GM20000 (cell line): ENCODE data around the gene TIMM23.

Source experiments
- DNase-seq: peaks from one replicate; pipeline ENCODE4 v3.0.0; 2012; ENCODE audit warnings: low spot score
- TF ChIP-seq, protein P1 (sequence below): IDR thresholded peaks from 2 replicates; pipeline ENCODE4 v1.5.1; 2012; ENCODE audit warnings: mild to moderate bottlenecking, control low read depth; ENCODE audit errors: extremely low read depth, missing control alignments

The TIMM23 gene

DNA sequence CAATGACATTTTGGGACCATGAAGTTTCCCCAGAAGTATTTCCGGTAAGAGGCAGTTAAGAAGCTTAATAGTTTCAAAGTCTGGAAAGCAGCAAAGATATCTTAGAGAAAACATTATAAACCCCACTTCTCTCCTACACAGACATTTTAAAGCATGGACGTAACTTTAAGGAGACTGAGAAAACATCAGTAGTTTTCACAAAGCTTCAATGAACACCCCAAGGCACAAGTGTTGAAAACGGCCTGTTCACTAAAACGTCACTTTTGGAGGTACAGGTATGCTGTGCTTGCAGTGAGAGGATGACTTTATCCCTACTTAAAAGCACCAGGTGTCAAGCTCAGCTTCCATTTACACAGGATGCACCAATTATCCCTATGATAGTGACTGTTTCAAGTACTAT lies 33.1 kb downstream of the TIMM23 start:
- TF ChIP-seq, protein P1, sequence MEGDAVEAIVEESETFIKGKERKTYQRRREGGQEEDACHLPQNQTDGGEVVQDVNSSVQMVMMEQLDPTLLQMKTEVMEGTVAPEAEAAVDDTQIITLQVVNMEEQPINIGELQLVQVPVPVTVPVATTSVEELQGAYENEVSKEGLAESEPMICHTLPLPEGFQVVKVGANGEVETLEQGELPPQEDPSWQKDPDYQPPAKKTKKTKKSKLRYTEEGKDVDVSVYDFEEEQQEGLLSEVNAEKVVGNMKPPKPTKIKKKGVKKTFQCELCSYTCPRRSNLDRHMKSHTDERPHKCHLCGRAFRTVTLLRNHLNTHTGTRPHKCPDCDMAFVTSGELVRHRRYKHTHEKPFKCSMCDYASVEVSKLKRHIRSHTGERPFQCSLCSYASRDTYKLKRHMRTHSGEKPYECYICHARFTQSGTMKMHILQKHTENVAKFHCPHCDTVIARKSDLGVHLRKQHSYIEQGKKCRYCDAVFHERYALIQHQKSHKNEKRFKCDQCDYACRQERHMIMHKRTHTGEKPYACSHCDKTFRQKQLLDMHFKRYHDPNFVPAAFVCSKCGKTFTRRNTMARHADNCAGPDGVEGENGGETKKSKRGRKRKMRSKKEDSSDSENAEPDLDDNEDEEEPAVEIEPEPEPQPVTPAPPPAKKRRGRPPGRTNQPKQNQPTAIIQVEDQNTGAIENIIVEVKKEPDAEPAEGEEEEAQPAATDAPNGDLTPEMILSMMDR = no peak
- no peak for DNase-seq

DNA sequence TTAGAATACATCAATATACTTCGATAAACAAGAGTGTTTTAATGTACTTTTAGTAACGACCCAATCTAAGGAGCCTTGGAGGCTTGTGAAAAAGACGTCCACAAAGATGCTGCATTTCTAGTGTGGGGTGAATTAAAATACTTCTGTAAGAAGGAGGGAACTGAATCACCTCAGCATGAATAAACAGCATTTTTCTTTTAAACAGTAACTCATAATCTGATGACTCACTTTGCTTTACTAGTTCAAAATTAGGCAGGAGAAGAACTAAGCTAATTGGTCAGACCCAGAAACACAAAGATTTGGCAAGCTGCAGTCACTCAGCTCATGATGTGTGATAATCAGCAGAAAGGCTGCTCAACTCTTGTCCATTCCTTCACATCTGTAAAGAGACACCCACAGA lies 33.9 kb downstream of the TIMM23 start:
- TF ChIP-seq, protein P1 = no peak
- no peak for DNase-seq

DNA sequence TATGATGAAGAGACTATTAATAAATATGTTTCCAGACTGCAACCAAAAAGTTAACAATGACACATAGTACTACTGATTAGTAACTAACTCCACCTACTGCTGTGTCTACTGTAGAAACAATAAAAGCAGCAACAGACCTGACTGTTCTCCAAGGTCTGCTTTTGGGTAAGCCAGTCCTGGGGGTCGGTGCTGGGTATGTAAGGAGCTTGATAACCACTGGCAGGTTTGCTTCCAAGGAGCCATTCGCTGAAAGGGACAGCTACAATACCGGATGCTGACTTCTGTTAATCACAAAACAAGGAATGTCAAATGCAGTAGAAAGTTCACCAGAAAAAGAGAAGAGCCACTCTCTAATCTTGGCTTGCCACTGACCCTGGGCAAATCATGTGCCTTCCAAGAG lies 40.5 kb downstream of the TIMM23 start:
- TF ChIP-seq, protein P1 = no peak
- no peak for DNase-seq

DNA sequence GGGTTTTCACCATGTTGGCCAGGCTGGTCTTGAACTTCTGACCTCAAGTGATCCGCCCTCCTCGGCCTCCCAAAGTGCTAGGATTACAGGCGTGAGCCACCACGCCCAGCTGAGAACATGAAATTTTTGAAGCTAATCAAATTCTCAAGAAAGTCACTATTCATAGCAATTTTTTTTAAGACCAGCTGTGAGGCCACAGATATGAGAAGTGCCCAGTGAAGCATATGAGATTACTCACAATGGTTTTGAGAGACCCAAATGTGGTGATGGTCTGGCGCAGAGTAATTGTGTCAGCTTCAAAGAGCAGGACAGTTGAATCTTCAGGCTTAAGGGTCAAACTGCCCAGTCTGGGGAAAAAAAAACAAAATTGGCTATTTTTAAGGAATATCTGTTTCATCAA lies 41.9 kb downstream of the TIMM23 start:
- TF ChIP-seq, protein P1 = no peak

DNA sequence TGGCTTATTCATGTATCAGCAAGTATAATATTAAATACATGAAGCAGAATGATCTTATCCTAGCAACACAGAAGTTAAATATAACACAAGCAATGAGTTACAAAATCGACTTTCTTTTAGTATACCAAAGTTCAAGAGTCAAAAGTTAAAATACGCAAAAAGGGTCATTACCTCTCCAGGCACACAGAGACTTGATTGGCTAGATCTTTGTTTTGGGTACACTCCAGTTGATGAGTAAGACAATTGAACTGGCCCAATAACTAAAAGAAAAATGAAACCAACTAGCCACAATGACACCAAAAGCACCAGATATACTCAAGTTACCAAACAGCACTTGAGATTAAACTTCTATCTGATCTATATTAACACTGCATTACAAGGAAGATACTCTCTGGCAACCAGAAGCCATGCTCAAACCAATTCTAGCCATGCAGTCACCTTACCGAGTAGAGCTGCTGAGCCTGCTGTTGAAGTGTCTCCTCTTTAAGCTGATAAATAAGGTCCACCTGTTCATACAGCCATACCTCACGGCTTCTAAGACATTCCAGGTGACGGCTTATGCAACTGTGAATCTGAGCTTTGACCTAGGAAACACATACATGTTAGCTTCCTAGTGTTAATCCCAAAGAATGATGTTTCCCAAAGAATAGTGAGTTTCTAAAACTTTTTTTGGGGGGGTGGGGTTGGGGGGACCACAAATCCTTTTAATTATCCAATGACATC lies 42.6 kb downstream of the TIMM23 start:
- DNase-seq = no peak
- TF ChIP-seq, protein P1 = no peak

More for the DNA sequence above, 41.9 kb downstream of the TIMM23 start:
- no peak for DNase-seq

DNA sequence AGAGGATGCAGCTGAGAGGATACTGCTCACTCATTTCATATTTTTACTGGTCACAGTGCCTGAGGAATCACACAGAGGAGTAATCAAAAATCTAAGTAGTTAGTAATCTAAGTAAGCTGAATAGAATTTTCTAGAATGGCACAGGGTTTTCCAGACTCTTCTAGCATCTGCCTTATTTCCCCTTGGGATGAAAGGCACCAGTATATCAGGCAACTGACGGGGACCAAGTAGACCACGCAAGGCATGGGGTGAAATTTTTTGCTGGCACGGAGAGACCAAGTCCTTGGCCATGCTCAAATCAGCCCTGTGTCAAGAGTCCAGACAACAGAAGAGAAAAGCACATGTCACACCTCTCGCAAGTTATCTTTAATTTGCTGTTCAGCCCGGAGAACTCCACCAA lies 43.9 kb downstream of the TIMM23 start:
- no peak for DNase-seq
- TF ChIP-seq, protein P1 = no peak

DNA sequence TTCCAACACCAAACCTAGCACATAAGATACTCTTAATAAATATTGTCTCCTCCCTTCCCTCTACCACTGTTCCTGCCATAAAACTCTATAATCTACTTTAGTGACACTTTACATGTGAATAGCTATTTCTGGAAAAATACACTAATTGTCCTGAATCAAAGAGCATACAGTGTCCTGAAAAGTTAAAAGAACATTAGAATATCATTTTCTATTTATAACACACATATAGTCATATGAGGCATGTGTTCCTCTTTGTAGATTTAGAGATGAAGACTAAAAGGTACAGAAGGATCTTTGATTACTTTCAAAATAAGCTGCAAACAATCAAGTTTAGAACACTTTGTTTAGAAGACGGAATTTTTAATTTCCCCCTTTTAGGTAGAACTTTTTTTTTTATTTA lies 44.5 kb downstream of the TIMM23 start:
- TF ChIP-seq, protein P1 = no peak

More for the DNA sequence above, 44.5 kb downstream of the TIMM23 start:
- DNase-seq = no peak
